ENCODE results near the gene UTS2R.

Gene UTS2R

GRCh38 chr17:82371333-82372248, at the start of gene UTS2R:
Gene UTS2R, plus strand, starts transcription at chr17:82371765. Its CDS starts 2,560 bp downstream, at chr17:82374325.
- H3K4me3 ChIP-seq (ENCODE audit: low read length in 2 of 2): peak within 1 kb of the TSS; percentile 49 to 65
- no peak within 1 kb of the TSS for H3K27ac ChIP-seq (ENCODE audit: low read length)
- H3K36me3 ChIP-seq (ENCODE audit: control insufficient read depth in 2 of 2, insufficient read depth in 2 of 2, low read length in 2 of 2): no peaks in the 10 kb centered on the region
- no peak within 1 kb of the TSS for H3K9ac ChIP-seq (ENCODE audit: low read length in 2 of 2)
- peaks cover 36 to 51% of the 10 kb centered on the region in 2 donors for H3K27me3 ChIP-seq (ENCODE audit: control insufficient read depth in 1 of 2, insufficient read depth in 2 of 2, low read length in 2 of 2)
- H3K4me1 ChIP-seq (ENCODE audit: control insufficient read depth, insufficient read depth, low read length): peaks cover 18% of the 10 kb centered on the region
- no peaks in the 10 kb centered on the region for H3K9me3 ChIP-seq (ENCODE audit: control insufficient read depth in 2 of 2, low read length in 2 of 2)

GRCh38 chr17:82321947-82322466, 49.6 kb upstream of the UTS2R start:
- no peak overlapping the region for H3K4me3 ChIP-seq (ENCODE audit: low read length in 2 of 2)
- peaks cover 3% of the 10 kb centered on the region for H3K4me1 ChIP-seq (ENCODE audit: control insufficient read depth, insufficient read depth, low read length)
- no peaks in the 10 kb centered on the region for H3K9me3 ChIP-seq (ENCODE audit: control insufficient read depth in 2 of 2, low read length in 2 of 2)
- H3K9ac ChIP-seq (ENCODE audit: low read length in 2 of 2): no peak overlapping the region
- no peak overlapping the region for H3K27ac ChIP-seq (ENCODE audit: low read length)
- peaks cover 0 to 5% of the 10 kb centered on the region in 2 donors for H3K27me3 ChIP-seq (ENCODE audit: control insufficient read depth in 1 of 2, insufficient read depth in 2 of 2, low read length in 2 of 2)
- H3K36me3 ChIP-seq (ENCODE audit: control insufficient read depth in 2 of 2, insufficient read depth in 2 of 2, low read length in 2 of 2): no peaks in the 10 kb centered on the region

- Histone ChIP-seq H3K4me3 (ENCODE audit: low read length in 2 of 2) (no peak overlapping the region), H3K36me3 (ENCODE audit: control insufficient read depth in 2 of 2, insufficient read depth in 2 of 2, low read length in 2 of 2) (no peaks in the 10 kb centered on the region), H3K27me3 (ENCODE audit: control insufficient read depth in 1 of 2, insufficient read depth in 2 of 2, low read length in 2 of 2) (peaks cover 0 to 7% of the 10 kb centered on the region in 2 donors), H3K9me3 (ENCODE audit: control insufficient read depth in 2 of 2, low read length in 2 of 2) (no peaks in the 10 kb centered on the region), H3K9ac (ENCODE audit: low read length in 2 of 2) (no peak overlapping the region), H3K4me1 (ENCODE audit: control insufficient read depth, insufficient read depth, low read length) (peaks cover 3% of the 10 kb centered on the region), H3K27ac (ENCODE audit: low read length) (no peak overlapping the region)
These were observed 48.8 kb upstream of the UTS2R start for GRCh38 chr17:82322526-82323453.

- Histone ChIP-seq H3K9ac (ENCODE audit: low read length in 2 of 2) (no peak overlapping the region), H3K9me3 (ENCODE audit: control insufficient read depth in 2 of 2, low read length in 2 of 2) (no peaks in the 10 kb centered on the region), H3K27ac (ENCODE audit: low read length) (no peak overlapping the region), H3K36me3 (ENCODE audit: control insufficient read depth in 2 of 2, insufficient read depth in 2 of 2, low read length in 2 of 2) (no peaks in the 10 kb centered on the region), H3K27me3 (ENCODE audit: control insufficient read depth in 1 of 2, insufficient read depth in 2 of 2, low read length in 2 of 2) (peaks cover 0 to 9% of the 10 kb centered on the region in 2 donors), H3K4me3 (ENCODE audit: low read length in 2 of 2) (no peak overlapping the region), H3K4me1 (ENCODE audit: control insufficient read depth, insufficient read depth, low read length) (peaks cover 3% of the 10 kb centered on the region)
These were observed 47.9 kb upstream of the UTS2R start for GRCh38 chr17:82323514-82324234.

GRCh38 chr17:82324566-82325285, 46.8 kb upstream of the UTS2R start:
- Histone ChIP-seq H3K4me1 (ENCODE audit: control insufficient read depth, insufficient read depth, low read length) (peaks cover 3% of the 10 kb centered on the region), H3K4me3 (ENCODE audit: low read length in 2 of 2) (no peak overlapping the region), H3K36me3 (ENCODE audit: control insufficient read depth in 2 of 2, insufficient read depth in 2 of 2, low read length in 2 of 2) (no peaks in the 10 kb centered on the region), H3K27me3 (ENCODE audit: control insufficient read depth in 1 of 2, insufficient read depth in 2 of 2, low read length in 2 of 2) (peaks cover 0 to 9% of the 10 kb centered on the region in 2 donors), H3K27ac (ENCODE audit: low read length) (no peak overlapping the region), H3K9me3 (ENCODE audit: control insufficient read depth in 2 of 2, low read length in 2 of 2) (no peaks in the 10 kb centered on the region), H3K9ac (ENCODE audit: low read length in 2 of 2) (no peak overlapping the region)

GRCh38 chr17:82325286-82326180, 46.0 kb upstream of the UTS2R start:
- no peaks in the 10 kb centered on the region for H3K36me3 ChIP-seq (ENCODE audit: control insufficient read depth in 2 of 2, insufficient read depth in 2 of 2, low read length in 2 of 2)
- no peaks in the 10 kb centered on the region for H3K9me3 ChIP-seq (ENCODE audit: control insufficient read depth in 2 of 2, low read length in 2 of 2)
- no peak overlapping the region for H3K9ac ChIP-seq (ENCODE audit: low read length in 2 of 2)
- no peak overlapping the region for H3K27ac ChIP-seq (ENCODE audit: low read length)
- peaks cover 11% of the 10 kb centered on the region for H3K4me1 ChIP-seq (ENCODE audit: control insufficient read depth, insufficient read depth, low read length)
- no peak overlapping the region for H3K4me3 ChIP-seq (ENCODE audit: low read length in 2 of 2)
- H3K27me3 ChIP-seq (ENCODE audit: control insufficient read depth in 1 of 2, insufficient read depth in 2 of 2, low read length in 2 of 2): peaks cover 2 to 9% of the 10 kb centered on the region in 2 donors

- H3K36me3 ChIP-seq (ENCODE audit: control insufficient read depth in 2 of 2, insufficient read depth in 2 of 2, low read length in 2 of 2): no peaks in the 10 kb centered on the region
- peaks cover 13% of the 10 kb centered on the region for H3K4me1 ChIP-seq (ENCODE audit: control insufficient read depth, insufficient read depth, low read length)
- no peak overlapping the region for H3K27ac ChIP-seq (ENCODE audit: low read length)
- no peak overlapping the region for H3K4me3 ChIP-seq (ENCODE audit: low read length in 2 of 2)
- no peaks in the 10 kb centered on the region for H3K9me3 ChIP-seq (ENCODE audit: control insufficient read depth in 2 of 2, low read length in 2 of 2)
- no peak overlapping the region for H3K9ac ChIP-seq (ENCODE audit: low read length in 2 of 2)
- peaks cover 2 to 4% of the 10 kb centered on the region in 2 donors for H3K27me3 ChIP-seq (ENCODE audit: control insufficient read depth in 1 of 2, insufficient read depth in 2 of 2, low read length in 2 of 2)
These were observed 44.3 kb upstream of the UTS2R start for GRCh38 chr17:82327289-82327688.

GRCh38 chr17:82327757-82328140, 43.8 kb upstream of the UTS2R start:
- no peaks in the 10 kb centered on the region for H3K9me3 ChIP-seq (ENCODE audit: control insufficient read depth in 2 of 2, low read length in 2 of 2)
- peaks cover 18% of the 10 kb centered on the region for H3K4me1 ChIP-seq (ENCODE audit: control insufficient read depth, insufficient read depth, low read length)
- H3K27me3 ChIP-seq (ENCODE audit: control insufficient read depth in 1 of 2, insufficient read depth in 2 of 2, low read length in 2 of 2): peaks cover 2 to 8% of the 10 kb centered on the region in 2 donors
- H3K36me3 ChIP-seq (ENCODE audit: control insufficient read depth in 2 of 2, insufficient read depth in 2 of 2, low read length in 2 of 2): no peaks in the 10 kb centered on the region
- H3K27ac ChIP-seq (ENCODE audit: low read length): no peak overlapping the region
- H3K4me3 ChIP-seq (ENCODE audit: low read length in 2 of 2): no peak overlapping the region
- H3K9ac ChIP-seq (ENCODE audit: low read length in 2 of 2): no peak overlapping the region
